GM12875 (cell line): ENCODE results near the gene FAM149A.

Experiments used
- H3K4me3 ChIP-seq: one replicate; pipeline ENCODE4 v1.5.1; 2011; ENCODE audit warnings: low read depth, low read length, control low read depth
- TF ChIP-seq, protein P1 (sequence below): IDR thresholded peaks from 2 replicates; pipeline ENCODE4 v1.5.1; 2011; ENCODE audit warnings: low read depth, mild to moderate bottlenecking, control low read depth, inconsistent platforms, low read length, moderate library complexity, borderline replicate concordance; ENCODE audit not compliant: insufficient read depth

The FAM149A gene

DNA sequence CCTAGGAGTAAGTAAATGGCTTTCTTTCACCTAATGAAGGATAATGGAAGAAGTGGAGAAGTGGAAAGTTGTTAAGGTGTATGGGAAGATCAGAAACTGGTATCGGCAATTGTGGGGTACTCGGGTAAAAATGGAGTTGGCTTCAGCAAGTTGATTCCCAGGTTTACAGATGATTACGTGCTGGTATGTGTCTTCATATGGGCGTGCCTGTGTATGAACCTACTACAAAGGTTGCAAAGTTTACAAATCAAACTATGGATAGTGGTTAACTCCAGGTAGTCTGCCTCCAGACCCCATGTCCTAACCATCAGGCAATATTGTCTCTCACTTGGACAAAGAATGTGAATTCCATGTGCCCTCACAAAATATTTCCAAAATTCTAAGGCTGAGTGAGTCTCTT, 34.8 kb upstream of the FAM149A start:
- TF ChIP-seq, protein P1, sequence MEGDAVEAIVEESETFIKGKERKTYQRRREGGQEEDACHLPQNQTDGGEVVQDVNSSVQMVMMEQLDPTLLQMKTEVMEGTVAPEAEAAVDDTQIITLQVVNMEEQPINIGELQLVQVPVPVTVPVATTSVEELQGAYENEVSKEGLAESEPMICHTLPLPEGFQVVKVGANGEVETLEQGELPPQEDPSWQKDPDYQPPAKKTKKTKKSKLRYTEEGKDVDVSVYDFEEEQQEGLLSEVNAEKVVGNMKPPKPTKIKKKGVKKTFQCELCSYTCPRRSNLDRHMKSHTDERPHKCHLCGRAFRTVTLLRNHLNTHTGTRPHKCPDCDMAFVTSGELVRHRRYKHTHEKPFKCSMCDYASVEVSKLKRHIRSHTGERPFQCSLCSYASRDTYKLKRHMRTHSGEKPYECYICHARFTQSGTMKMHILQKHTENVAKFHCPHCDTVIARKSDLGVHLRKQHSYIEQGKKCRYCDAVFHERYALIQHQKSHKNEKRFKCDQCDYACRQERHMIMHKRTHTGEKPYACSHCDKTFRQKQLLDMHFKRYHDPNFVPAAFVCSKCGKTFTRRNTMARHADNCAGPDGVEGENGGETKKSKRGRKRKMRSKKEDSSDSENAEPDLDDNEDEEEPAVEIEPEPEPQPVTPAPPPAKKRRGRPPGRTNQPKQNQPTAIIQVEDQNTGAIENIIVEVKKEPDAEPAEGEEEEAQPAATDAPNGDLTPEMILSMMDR = no peak
- no peak overlapping the region for H3K4me3 ChIP-seq

DNA sequence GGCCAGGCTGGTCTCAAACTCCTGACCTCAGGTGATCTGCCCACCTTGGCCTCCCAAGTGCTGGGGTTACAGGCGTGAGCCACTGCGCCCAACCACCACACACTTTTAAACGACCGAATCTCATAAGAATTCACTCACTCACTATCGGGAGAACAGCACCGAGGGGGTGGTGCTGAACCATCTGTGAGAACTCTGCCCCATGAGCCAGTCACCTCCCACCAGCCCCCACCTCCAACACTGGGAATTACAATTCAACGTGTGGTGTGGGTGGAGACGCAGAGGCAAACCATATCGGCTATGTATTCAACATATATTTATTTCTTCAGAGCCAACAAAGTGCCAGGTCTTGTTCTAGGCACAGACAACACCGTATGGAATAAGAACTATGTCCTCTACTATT, 32.0 kb upstream of the FAM149A start:
- no peak overlapping the region for H3K4me3 ChIP-seq
- TF ChIP-seq, protein P1 = no peak

DNA sequence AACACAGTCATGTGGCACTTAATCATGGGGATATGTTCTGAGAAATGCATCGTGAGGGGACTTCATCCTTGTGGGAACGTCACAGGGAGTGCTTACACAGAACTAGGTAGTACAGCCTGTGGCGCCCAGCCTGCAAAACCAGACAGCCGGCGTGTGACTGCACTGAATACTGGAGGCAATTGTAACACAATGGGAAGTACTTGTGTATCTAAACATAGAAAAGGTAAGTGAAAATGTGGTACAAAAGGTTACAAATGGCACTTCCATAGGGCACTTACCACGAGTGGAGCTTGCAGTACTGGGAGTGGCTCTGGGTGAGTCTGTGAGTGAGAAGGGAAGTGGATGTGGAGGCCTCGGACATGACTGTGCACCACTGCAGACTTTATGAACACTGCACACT, 30.3 kb upstream of the FAM149A start:
- TF ChIP-seq, protein P1 = no peak
- no peak overlapping the region for H3K4me3 ChIP-seq

DNA sequence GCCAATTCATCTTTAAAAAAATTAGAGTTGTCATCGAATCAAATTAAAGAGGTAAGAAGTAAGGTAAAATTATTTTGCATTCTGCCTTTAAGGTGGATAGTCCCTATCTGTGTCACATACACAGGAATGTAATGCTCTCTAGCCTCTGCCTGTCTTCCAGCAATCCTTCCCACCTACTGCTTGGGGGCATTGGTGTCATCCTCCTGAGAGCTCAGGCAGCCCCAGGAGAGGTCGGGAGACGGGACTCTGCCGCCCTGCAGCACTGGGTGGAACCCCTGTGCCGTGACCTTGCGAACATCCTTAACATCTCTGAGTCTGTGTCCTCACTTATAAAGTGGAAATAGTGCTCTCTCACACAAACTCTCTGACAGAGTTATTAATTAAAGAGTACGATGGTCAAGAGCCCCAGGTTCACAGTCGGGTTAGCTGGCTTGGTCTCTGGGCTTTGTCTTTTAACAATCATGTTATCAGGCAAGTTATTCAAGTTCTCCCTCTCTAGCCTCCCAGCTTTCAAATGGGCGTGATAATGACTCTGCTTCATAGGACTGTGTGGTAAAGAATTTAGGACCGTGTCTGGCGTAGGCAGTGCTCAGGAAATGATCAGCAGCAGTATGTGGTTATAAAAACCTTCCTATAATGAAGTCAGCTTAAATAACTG, 25.4 kb upstream of the FAM149A start:
- TF ChIP-seq, protein P1 = no peak
- H3K4me3 ChIP-seq = no peak overlapping the region

DNA sequence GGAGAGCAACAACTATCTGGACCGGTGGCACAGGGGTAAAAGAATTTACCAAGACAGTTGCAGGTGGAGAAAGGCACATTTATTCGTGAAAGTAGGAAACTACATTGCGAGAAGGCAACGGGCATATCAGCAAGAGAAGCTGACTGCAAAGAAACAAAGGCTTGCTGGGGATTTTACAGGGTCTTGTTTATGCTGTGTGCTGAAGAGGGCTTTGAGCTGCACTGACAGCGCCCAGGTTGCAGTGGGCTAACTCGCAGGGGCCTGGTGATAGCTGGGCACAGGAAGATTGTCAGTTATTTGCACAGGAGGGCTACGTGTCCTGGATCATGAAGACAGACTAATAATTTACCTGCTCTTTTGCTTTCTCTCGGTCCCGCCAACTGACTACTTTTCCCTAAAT, 24.8 kb upstream of the FAM149A start:
- TF ChIP-seq, protein P1 = no peak
- H3K4me3 ChIP-seq = no peak overlapping the region

DNA sequence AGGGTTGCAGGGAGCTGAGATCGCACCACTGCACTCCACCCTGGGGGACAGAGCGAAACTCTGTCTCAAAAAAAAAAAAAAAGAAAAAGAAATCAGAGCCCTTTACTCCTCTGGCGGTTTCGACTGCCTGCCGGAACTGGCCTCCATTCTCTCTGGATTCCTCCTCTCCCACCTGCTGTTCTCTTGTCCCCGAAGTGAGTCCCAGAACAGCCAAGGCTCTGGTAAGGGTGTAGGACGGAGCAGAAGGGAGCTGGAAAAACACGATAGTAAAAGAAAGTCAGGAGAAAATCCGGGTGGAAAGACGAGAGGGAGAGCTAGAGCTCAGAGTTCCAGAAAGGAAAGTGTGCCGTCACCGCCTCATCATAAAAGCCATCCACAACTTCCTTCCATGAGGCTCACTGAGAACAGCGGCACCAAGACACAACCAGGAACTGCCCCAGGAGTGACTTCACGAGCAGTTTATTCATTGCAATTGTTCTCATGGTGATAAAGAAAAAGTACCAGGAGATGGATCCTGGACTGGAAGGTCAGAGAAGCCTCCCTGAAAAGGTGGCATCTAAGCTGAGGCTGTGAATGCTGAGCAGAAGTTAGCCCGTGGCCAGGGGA, 23.2 kb upstream of the FAM149A start:
- TF ChIP-seq, protein P1 = no peak
- H3K4me3 ChIP-seq = no peak overlapping the region

DNA sequence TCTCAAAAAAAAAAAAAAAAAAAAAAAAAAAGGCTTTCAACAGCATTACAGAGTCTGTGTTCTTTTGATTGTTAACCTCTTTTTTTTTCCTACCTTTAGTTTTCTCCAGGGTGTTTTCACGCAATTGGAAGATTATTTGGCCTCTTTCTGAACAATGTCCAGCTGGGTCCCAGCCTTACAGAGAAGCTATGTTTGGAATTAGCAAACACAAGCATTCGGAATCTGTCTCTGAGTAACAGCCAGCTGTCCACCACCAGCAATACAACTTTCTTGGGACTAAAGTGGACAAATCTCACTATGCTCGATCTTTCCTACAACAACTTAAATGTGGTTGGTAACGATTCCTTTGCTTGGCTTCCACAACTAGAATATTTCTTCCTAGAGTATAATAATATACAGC, 22.3 kb upstream of the FAM149A start:
- no peak overlapping the region for H3K4me3 ChIP-seq
- TF ChIP-seq, protein P1 = no peak
